Cerebellar cortex (tissue), 1 donor: Measurements from ENCODE around the gene ATP13A2.

Experiments
- DNase-seq: peaks from one replicate; pipeline ENCODE4 v3.0.0-alpha.2; 2015; ENCODE audit warnings: low spot score

Gene ATP13A2

GRCh38 chr1:17004466-17005364 lies 7.0 kb downstream of the ATP13A2 start:
- DNase-seq: no peak

DNA sequence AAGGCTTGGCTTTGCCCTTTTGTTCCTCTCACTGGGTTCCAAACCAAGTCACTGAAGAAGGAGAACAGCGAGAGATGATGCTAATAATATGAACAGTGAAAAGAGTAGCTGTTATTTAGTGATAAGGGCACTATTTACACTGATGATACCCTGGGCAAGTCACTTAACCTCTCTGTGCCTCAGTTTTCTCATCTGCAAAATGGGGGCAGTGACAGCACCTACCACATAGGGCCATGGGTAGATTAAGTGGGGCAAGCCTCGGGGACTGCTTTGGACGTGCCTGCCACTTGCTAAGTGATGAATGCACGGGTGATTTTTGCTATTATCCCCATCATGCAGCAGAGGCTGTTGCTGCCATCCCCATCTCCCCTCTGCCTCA lies 9.2 kb downstream of the ATP13A2 start:
- no peak for DNase-seq

DNA sequence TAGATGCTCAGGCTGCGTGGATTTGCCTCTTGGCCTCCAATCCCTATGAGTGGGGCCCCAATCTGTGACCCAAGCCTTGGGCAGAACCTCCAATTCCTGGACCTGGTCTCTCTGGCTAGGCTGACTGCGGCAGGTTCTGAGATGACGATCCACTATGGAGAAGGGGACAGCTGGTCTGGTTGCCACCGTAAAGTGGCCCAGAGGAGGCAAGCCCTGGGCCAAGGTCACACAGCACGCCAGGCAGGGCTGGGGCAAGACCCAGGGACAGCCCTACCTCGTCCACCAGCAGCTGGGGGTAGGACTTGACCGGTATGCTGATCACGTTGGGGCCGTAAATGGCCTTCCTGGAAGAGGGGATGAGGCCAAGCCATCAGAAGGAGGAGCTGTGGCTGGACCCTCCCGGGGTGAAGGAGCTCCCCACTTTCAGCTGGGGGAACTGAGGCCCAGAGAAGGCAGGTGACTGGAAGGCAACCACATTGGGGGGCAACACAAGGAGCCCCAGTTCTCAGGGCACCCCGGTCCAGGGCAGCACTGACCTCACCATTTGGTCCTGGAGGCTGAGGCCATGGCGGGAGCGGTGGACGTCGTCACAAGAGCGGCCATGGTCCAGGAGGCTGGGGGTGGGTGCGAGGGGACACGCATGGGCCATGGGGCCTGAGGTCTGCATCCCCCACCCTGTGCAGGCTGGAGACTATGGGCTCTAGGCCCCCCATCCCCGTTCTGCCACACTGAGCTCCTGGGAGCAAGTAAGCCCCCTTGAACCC lies 9.8 kb downstream of the ATP13A2 start:
- DNase-seq: no peak

DNA sequence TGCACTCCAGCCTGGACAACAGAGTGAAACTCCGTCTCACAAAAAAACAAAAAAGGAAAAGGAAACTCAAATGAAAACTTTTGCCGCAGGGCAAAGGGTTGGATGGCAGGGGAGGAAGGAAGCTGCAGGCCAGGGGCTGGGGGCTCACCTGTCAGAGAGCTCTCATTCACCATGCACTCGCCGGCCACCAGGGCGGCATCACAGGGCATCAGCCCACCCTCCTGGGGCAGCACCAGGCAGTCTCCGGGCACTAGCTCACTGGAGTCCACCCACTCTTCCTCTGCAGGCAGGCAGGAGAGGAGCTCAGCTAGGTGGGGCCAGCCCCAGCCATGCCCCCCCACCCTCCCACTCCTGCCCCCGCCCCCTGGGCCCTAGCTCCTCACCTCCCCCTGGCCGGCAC lies 11.9 kb downstream of the ATP13A2 start:
- DNase-seq: no peak

DNA sequence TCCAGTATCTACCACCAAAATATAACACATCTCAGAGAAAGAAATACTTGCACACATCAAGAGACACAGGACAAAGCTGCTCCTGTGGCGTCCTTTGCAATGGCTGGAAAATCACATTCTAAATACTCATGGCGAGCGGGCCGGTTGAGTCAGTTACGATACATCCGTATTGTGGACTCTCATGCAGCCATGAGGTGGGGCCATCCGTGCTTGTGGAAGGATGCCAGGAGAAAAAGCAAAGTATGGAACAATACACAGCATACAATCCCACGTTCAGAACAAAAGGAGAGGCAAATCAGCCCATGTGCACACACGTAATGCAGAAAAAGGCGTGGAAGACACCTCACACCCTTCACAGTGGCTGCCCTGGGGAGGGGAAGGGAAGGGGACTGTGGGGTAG lies 13.1 kb downstream of the ATP13A2 start:
- no peak for DNase-seq

DNA sequence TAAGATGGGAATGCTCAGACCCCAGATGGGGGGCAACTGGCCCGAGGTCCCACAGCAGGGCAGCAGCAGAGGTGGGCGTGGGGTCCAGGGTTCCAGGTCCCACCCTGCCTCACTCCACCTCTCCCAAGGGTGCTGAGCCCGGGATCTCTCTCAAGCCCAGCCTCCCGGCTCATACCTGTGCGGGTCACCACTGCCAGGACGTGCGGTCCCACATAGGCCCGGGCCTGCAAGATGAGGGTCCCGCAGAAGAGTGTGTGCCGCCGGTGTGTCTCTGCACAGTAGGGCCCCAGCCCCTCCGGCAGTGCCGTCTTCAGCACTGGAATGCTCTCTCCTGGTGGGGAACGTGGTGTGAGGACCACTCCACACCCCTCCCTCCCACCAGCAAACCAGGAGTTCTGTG lies 14.9 kb downstream of the ATP13A2 start:
- no peak for DNase-seq

GRCh38 chr1:16993521-16994038 lies 18.1 kb downstream of the ATP13A2 start:
- DNase-seq: no peak

GRCh38 chr1:16992675-16993074 lies 19.1 kb downstream of the ATP13A2 start:
- DNase-seq: no peak

DNA sequence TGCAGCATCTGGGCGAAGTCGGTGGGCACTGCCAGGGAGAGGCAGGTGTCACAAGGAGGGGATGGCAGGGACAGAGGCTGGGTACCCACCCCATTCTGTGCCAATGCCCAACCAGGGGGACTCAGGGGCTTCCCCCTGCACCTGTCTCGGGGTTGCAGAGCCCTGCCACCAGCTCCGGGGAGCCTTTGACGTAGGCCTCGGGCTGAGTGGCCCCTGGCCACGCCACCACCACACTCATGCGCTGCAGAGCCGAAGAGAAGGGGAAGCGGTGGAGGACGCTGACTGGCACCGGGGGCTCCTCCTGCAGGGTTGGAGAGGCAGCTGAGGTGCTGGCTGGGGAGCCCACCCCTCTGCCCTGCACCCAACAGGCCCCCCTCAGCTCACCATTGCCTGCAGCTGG lies 19.6 kb downstream of the ATP13A2 start:
- DNase-seq: no peak

- no peak for DNase-seq
Measured at GRCh38 chr1:16991571-16991970, 20.2 kb downstream of the ATP13A2 start.

DNA sequence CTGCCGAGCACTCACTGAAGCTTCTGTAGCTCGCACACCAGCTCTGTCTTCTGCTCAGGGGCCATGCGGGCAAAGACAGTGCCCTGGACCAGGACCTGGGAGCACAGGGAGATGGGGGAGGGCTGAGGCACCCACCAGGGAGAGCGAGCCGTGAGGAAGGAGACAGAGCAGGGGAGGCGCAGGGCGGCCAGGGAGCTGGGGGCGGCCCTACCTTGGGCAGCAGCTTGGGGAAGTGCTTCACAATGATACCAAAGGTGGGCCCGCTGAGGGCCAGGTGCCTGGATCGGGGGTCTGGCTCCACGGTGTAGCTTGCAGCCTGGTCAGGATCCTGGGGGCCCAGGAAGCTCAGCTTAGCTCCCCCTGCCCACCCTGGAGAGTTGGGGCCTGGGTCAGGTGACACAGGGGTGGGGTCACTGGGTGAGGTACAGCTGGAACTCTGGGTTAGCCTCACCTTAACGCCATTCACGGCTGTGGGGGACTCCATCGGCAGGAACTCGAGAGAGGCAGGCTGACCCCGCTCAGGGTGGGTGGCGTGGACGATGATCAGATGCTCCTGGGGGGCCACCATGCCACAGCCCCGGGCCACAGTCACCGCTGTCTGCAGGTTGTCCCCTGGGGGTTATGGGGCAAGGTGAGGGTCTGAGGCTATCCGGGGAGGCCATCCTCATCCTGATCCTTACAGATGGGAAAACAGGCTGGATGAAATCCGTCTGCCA lies 21.9 kb downstream of the ATP13A2 start:
- DNase-seq: no peak

DNA sequence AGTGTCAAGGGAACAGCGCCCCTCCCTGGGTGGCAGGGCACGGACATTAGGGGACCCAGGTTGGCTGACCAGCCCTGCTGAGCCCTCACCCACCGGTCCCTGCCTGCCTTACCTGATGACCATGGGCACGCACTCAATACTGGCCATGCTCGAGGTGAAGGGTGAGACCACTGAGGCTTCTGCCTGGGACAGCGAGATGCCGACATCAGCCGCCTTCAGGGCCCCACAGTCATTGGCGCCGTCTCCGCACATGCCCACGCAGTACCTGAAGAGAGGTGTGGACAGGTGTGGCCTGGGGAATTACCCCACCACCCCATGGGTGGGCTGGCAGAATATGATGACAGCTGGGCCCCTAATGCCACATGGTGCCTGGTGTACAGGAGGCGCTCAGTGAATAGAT lies 23.5 kb downstream of the ATP13A2 start:
- no peak for DNase-seq

DNA sequence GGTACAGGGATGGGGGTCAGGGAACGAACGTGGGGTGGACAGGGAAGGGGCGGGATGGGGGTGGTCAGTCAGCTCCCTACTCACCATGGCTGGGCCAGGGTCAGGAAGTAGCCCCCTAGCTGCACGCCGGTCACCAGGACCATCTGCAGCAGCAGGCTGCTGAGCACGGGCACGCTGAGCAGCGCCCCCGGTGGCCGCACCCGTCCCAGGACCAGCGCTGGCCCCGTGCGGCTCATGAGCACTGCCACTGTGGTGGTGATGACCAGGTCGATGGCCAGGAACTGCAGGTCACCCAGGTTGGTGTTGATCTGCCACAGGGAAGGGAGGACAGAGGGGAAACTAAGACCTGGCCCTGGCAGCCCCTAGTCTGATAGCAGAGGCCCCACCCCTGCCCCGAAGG lies 24.8 kb downstream of the ATP13A2 start:
- DNase-seq: no peak

DNA sequence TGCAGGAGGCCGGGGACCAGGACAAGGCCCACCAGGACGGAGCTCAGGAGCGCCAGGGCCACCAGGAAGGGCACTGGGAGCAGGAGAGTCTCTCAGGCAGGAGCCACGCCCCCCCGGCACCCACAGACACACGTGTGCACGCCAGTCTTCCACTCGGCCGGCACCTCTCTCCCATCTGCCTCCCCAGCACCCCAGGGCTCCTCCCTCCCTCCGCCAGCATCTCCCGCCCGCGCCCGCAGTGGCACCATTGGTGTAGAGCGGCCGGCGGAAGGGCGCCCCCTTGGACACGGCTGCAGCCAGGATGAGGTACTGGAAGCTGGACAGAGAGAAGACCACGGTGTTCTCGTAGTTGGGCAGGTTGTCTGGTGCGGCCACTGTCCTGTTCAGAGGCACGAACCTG lies 25.2 kb downstream of the ATP13A2 start:
- DNase-seq: no peak

DNA sequence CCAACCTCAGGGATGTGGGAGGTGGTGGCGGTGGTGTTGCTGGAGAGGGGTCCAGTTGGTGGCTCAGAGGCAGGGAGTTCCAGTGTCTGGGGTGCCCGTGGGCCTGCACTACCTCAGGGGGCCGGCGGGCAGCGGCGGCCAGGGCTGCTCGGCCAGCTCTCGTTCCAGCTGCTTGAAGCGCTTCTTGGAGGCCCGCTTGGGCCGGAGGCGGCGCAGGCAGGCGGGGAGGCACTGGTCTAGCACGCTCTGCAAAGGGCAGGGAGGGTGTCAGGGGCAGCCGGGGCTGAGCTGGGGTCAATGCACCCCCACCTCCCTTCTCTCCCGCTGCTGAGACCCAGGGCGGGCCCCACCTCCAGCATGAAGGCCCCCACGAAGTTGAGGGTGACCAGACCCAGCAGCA lies 25.6 kb downstream of the ATP13A2 start:
- no peak for DNase-seq

DNA sequence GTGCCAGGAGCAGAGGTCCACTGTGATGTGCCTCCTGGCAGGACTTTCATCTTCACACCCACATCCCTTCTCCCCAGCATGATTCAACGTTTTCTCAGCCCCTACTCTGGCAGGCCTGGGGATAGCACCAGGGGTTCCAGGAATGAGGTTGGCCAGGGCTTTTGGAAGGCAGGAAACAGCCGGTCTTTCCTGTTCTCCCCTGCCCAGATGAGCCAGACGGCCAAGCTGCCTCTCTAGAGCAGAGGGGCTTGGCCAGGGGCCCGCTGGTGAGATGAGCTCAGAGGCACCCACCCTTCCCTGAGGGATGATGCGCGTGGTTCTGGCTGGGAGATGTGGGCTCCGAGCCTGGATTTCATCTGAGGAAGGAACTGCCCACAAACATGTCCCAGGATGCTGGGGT lies 27.0 kb downstream of the ATP13A2 start:
- no peak for DNase-seq

DNA sequence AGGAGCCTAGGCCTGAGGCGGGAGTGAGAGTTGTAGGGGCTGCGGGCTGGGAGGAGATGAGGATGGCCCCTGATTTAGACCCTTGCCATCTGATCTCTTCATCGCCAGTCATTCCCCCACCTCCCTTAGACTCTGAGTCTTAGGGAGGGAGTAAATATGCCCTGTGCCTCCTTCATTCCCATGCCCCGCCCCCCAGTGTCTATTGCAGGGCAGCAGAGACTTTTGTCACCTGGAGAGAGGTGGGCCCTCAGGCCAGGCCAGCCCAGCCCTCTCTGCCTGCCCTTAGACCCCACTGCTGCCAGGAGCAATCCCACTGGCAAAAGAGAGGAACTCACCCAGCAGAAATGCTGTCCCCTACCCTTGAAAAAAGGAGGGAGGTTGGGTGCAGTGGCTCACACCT lies 28.1 kb downstream of the ATP13A2 start:
- DNase-seq: no peak

- no peak for DNase-seq
Measured at GRCh38 chr1:16982902-16983301, 28.8 kb downstream of the ATP13A2 start.

DNA sequence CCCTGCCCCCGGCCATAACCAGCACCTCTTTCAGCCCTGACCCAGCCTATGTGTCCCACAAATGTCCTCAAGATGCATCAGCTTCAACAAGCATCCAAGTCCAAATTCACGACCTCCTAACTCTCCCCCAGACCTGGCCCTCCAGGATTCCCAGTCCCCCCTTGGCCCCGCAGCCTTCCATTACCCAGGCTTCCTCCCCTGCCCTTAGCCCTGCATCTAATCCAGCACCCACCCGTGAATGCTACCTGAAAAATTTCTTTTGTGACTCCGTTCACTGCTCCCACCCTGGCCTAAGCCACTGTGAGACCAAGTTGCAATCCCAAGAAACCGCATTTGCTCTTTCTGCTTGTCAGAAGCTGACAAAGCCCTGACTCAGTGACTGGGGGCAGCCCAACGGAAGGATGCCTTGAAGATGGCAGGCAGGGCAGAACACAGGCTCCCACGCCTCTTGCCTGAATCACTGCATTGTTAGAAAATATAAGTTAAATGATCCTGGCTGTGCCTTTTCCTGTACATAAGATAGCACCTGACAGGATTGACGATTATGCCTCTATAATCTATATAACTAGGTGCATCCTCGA lies 30.4 kb downstream of the ATP13A2 start:
- no peak for DNase-seq

GRCh38 chr1:16980473-16981268 lies 31.1 kb downstream of the ATP13A2 start, which contains the start of gene MFAP2:
Gene MFAP2, minus strand, starts transcription at chr1:16980620. Its CDS starts 2,347 bp downstream, at chr1:16978273.
- DNase-seq: no peak
